Measurements from ENCODE around the gene CLIC3.

GRCh38 chr9:137017791-137018497 is 21.6 kb upstream of the CLIC3 start:
- TF ChIP-seq CTCF (conservative IDR thresholded peaks at IDR 0.05) (no peak), EZH2 (IDR thresholded peaks at IDR 0.05; ENCODE audit: low read depth) (no peak)
